IMR-90 (cell line): ENCODE measurements around the gene RTEL1. TPM values are rescaled to one million over a fixed set of nuclear protein-coding genes. Genes with fewer than 3 reads are reported as not detected.

ENCODE experiments used
- ATAC-seq: fragments of 200-7000 bp; cut with Tn5 transposase; 2 replicates; pipeline ENCODE4 v1.9.1; 2020; ENCODE audit warnings: low read depth, mild to moderate bottlenecking, moderate library complexity
- BruUV-seq: library from RNA; stranded (reverse); fragments of 400-500 nt; replicated peaks from 2 replicates; lab custom pipeline; 2021; lab: Mats Ljungman, UMichigan
- CTCF ChIA-PET: fragments of 300-600 bp; formaldehyde crosslinking; extraction: SDS; loops from one replicate; lab custom pipeline; 2021; ENCODE audit warnings: antibody characterized with exemption; lab: Yijun Ruan, JAX
- POLR2A ChIA-PET: fragments of 300-600 bp; sonication (Branson Sonifier 250); formaldehyde crosslinking; loops from one replicate; lab custom pipeline; 2022; ENCODE audit warnings: antibody characterized with exemption; ENCODE audit not compliant: unreplicated experiment; lab: Charles Lee
- DNase-seq: peaks from one replicate; pipeline ENCODE4 v3.0.0; 2013
- H2AFZ ChIP-seq: replicated peaks from 2 replicates; pipeline ENCODE3; 2013; ENCODE audit warnings: low read length, mild to moderate bottlenecking; ENCODE audit not compliant: poor library complexity
- H2AK5ac ChIP-seq: 2 replicates; pipeline ENCODE4 v1.6.1; 2013; ENCODE audit warnings: low read depth, low read length, inconsistent platforms
- H2AK9ac ChIP-seq: replicated peaks from 2 replicates; pipeline ENCODE3; 2013; ENCODE audit warnings: mild to moderate bottlenecking, low read depth, low read length, moderate library complexity; ENCODE audit not compliant: poor library complexity
- H2BK120ac ChIP-seq: 2 replicates; pipeline ENCODE4 v1.6.1; 2013; ENCODE audit warnings: low read depth, low read length, inconsistent platforms
- H2BK15ac ChIP-seq: 3 replicates; pipeline ENCODE4 v1.6.1; 2013; ENCODE audit warnings: low read depth, low read length, inconsistent platforms
- H2BK20ac ChIP-seq: 2 replicates; pipeline ENCODE4 v1.6.1; 2013; ENCODE audit warnings: low read depth, mild to moderate bottlenecking, inconsistent platforms, low read length, moderate library complexity
- H2BK5ac ChIP-seq: 2 replicates; pipeline ENCODE4 v1.6.1; 2013; ENCODE audit warnings: mild to moderate bottlenecking, low read depth, low read length, inconsistent platforms; ENCODE audit not compliant: poor library complexity, severe bottlenecking
- H3K14ac ChIP-seq: replicated peaks from 2 replicates; pipeline ENCODE4 v1.6.1; 2013; ENCODE audit warnings: low read depth, low read length, inconsistent platforms
- H3K18ac ChIP-seq: 2 replicates; pipeline ENCODE4 v1.6.1; 2013; ENCODE audit warnings: low read depth, low read length, control low read depth
- H3K23ac ChIP-seq: 2 replicates; pipeline ENCODE4 v1.6.1; 2013; ENCODE audit warnings: low read depth, low read length, inconsistent platforms
- H3K27ac ChIP-seq: 2 replicates; pipeline ENCODE4 v1.5.1; 2013; ENCODE audit warnings: mild to moderate bottlenecking, control low read depth, low read length; ENCODE audit not compliant: insufficient read depth
- H3K27me3 ChIP-seq: 2 replicates; pipeline ENCODE4 v1.6.1; 2013; ENCODE audit warnings: low read length; ENCODE audit not compliant: control insufficient read depth, insufficient read depth
- H3K36me3 ChIP-seq: 2 replicates; pipeline ENCODE4 v1.6.1; 2013; ENCODE audit warnings: low read length, mixed read lengths; ENCODE audit not compliant: control insufficient read depth, insufficient read depth
- H3K4ac ChIP-seq: 2 replicates; pipeline ENCODE4 v1.6.1; 2013; ENCODE audit warnings: low read depth, low read length, inconsistent platforms
- H3K4me1 ChIP-seq: 2 replicates; pipeline ENCODE4 v1.6.1; 2013; ENCODE audit warnings: low read length, mixed read lengths; ENCODE audit not compliant: control insufficient read depth, insufficient read depth
- H3K4me2 ChIP-seq: 2 replicates; pipeline ENCODE4 v1.6.1; 2013; ENCODE audit warnings: low read depth, mild to moderate bottlenecking, control low read depth, low read length, moderate library complexity
- H3K4me3 ChIP-seq: 2 replicates; pipeline ENCODE4 v1.5.1; 2013; ENCODE audit warnings: low read depth, mild to moderate bottlenecking, control low read depth, low read length, moderate library complexity; ENCODE audit not compliant: insufficient read depth
- H3K56ac ChIP-seq: 2 replicates; pipeline ENCODE4 v1.6.1; 2013; ENCODE audit warnings: low read length, inconsistent platforms; ENCODE audit not compliant: insufficient read depth; ENCODE audit errors: extremely low read depth
- H3K79me1 ChIP-seq, 2 experiments: 2 replicates each; pipeline ENCODE4 v1.6.1; 2013; ENCODE audit warnings: low read length in 2 of 2, inconsistent platforms in 1 of 2, low read depth in 1 of 2
- H3K9ac ChIP-seq: 2 replicates; pipeline ENCODE4 v1.6.1; 2013; ENCODE audit warnings: low read depth, low read length, control low read depth
- H3K9me1 ChIP-seq: 2 replicates; pipeline ENCODE4 v1.6.1; 2013; ENCODE audit warnings: low read length, inconsistent platforms; ENCODE audit not compliant: insufficient read depth
- H3K9me3 ChIP-seq: 2 replicates; pipeline ENCODE4 v1.6.1; 2013; ENCODE audit warnings: low read length; ENCODE audit not compliant: control insufficient read depth, insufficient read depth
- H4K20me1 ChIP-seq: 2 replicates; pipeline ENCODE4 v1.6.1; 2013; ENCODE audit warnings: low read length, inconsistent platforms; ENCODE audit not compliant: insufficient read depth
- H4K5ac ChIP-seq: 2 replicates; pipeline ENCODE4 v1.6.1; 2013; ENCODE audit warnings: mild to moderate bottlenecking, low read depth, low read length, control low read depth
- H4K8ac ChIP-seq, 2 experiments: 2 replicates each; pipeline ENCODE4 v1.6.1; 2013; ENCODE audit warnings: low read depth in 2 of 2, low read length in 2 of 2, control low read depth in 1 of 2, inconsistent platforms in 1 of 2
- H4K91ac ChIP-seq: 2 replicates; pipeline ENCODE4 v1.6.1; 2013; ENCODE audit warnings: low read depth, low read length, inconsistent platforms; ENCODE audit not compliant: insufficient read depth
- CHD1 ChIP-seq: IDR thresholded peaks from 2 replicates; pipeline ENCODE4 v1.6.1; 2012; ENCODE audit warnings: low read depth, low read length, improper control_type of control experiment
- POLR2A ChIP-seq: IDR thresholded peaks from 2 replicates; pipeline ENCODE4 v1.6.1; 2012; ENCODE audit warnings: mild to moderate bottlenecking, low read depth, low read length
- RCOR1 ChIP-seq: IDR thresholded peaks from 2 replicates; pipeline ENCODE4 v1.6.1; 2012; ENCODE audit warnings: mild to moderate bottlenecking, low read length, improper control_type of control experiment; ENCODE audit not compliant: insufficient replicate concordance
- WGBS, 2 experiments: methylation state at CpG; one replicate each; pipeline versions ENCODE4 v1.1.5 to v1.1.7; 2013; ENCODE audit warnings: missing lambda C conversion rate in 2 of 2; ENCODE audit not compliant: insufficient read length in 1 of 2; ENCODE audit errors: extremely low coverage in 2 of 2; 5-methylcytosine and 5-hydroxymethylcytosine counted together
- dilution Hi-C: fragments of 300-500 bp; cut with HindIII; formaldehyde crosslinking; loops from one replicate; pipeline ENCODE4 v1.14.3; 2018; ENCODE audit warnings: low sequenced_read_pairs; ENCODE audit not compliant: unreplicated experiment
- in situ Hi-C: fragments of 300-500 bp; cut with MboI; formaldehyde crosslinking; loops from 3 replicates; pipeline ENCODE4 v1.14.3; 2019; ENCODE audit warnings: low sequenced_read_pairs, inconsistent platforms, mixed read lengths
- intact Hi-C: fragments of 100-400 bp; cut with micrococcal nuclease; formaldehyde crosslinking; loops from 2 replicates; pipeline ENCODE4 v1.10.0; 2022
- polyA plus RNA-seq, 3 experiments: library from polyadenylated mRNA; depleted of rRNA; stranded (reverse); fragments of >200 nt; gene quantifications; 2 replicates each; pipeline ENCODE4 v1.2.3, GENCODE V29; 2012; ENCODE audit warnings: low replicate concordance in 1 of 3
- total RNA-seq: library from RNA; depleted of rRNA; stranded (reverse); fragments of >200 nt; gene quantifications from 2 replicates; pipeline ENCODE4 v1.2.3, GENCODE V29; 2012

The RTEL1 gene
- total and polyA plus RNA-seq, 2 of the 4 experiments (the other 2 are of a cell fraction) = 14.7 to 18.8 TPM

DNA sequence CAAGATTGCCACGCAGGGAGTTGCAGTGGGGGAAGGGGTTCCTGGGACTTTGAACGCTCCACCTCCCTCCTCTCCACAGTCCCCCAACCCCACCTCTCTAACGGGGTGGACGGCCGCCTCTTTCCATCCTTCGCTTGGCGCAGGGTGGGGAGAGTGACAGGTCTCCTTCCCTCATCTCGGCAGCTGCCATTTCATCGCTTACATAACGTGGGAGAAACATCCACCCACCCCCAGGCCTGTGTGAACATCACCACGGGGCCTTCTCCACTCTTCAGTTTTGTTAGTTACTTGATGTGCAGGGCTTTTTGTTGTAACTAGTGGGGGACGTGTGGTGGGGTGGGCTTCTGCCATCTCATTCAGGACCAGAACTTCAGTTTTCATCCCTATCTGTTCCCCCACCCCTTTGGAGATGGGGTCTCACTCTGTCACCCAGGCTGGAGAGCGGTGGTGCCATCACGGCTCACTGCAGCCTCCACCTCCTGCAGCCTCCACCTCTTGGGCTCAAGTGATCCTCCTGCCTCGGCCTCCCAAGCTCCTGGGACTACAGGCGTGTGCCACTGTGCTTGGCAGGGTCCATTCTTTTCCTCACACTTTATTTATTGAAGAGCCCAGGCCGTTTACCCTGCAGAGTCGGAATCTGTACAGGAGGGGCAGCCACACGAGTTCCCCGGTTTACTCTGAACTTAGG, 17.7 kb downstream of the RTEL1 start:
- no TSS peak for BruUV-seq
- H3K27ac ChIP-seq = no peak overlapping the region
- in situ Hi-C loops (no loop called here), intact Hi-C loops (no loop called here), dilution Hi-C loops (no loop called here)
- ATAC-seq = no peak
- no peak overlapping the region for H2AFZ ChIP-seq
- TF ChIP-seq POLR2A = no peak
- TF ChIP-seq RCOR1 = no peak
- TF ChIP-seq CHD1 = no peak
- no peak overlapping the region for H2BK20ac ChIP-seq
- H3K79me1 ChIP-seq = peaks cover 0 to 2% of the 10 kb centered on the region in 2 experiments; a peak in 1 of 4 replicates
- no peaks in the 10 kb centered on the region for H4K20me1 ChIP-seq
- H2BK15ac ChIP-seq = no peak overlapping the region
- no peak overlapping the region for H3K18ac ChIP-seq
- 92% methylated on average over 4 of the region's 20 CpGs; no CpG with 5 or more reads in 1 of the 2 experiments for WGBS, 2 experiments
- no peak overlapping the region for H3K14ac ChIP-seq
- no peak overlapping the region for H3K4ac ChIP-seq
- H4K91ac ChIP-seq = no peak overlapping the region
- H2AK5ac ChIP-seq = no peak overlapping the region
- no peak overlapping the region for H3K23ac ChIP-seq
- H3K9me3 ChIP-seq = no peaks in the 10 kb centered on the region
- no peak overlapping the region for H3K56ac ChIP-seq
- ChIA-PET POLR2A (no interaction called here), CTCF (no interaction called here)
- peaks cover 50% of the 10 kb centered on the region for H3K36me3 ChIP-seq
- no peak overlapping the region for H4K5ac ChIP-seq
- H2AK9ac ChIP-seq = no peak overlapping the region
- DNase-seq = no peak
- no peak overlapping the region for H2BK120ac ChIP-seq
- no peak overlapping the region for H3K9ac ChIP-seq
- H3K9me1 ChIP-seq = no peaks in the 10 kb centered on the region; the same call in 1 of the 2 replicates
- H3K4me2 ChIP-seq = no peak overlapping the region
- no peak overlapping the region for H3K4me3 ChIP-seq
- H4K8ac ChIP-seq = no peak overlapping the region
- no peak overlapping the region for H2BK5ac ChIP-seq
- H3K27me3 ChIP-seq = no peaks in the 10 kb centered on the region
- H3K4me1 ChIP-seq = no peaks in the 10 kb centered on the region
